NK-92 treated with Interleukin-12 subunit alpha and Interleukin-12 subunit beta, amount 100 ng/mL, for 24 hours (cell line): ENCODE data around the gene GCFC2.
A peak's percentile ranks its signal among the peaks of the same experiment; 100 is the strongest.
"Not testable (repeated sequence)": the region's sequence is repeated elsewhere in the genome, so short reads cannot be mapped to it uniquely, and the experiment has no call there.

ENCODE experiments used
- DNase-seq: peaks from one replicate; lab custom pipeline; 2025; lab: John Stamatoyannopoulos, UW

The GCFC2 gene

GRCh38 chr2:75680402-75680801 lies 30.3 kb downstream of the GCFC2 start:
- DNase-seq, result no peak

GRCh38 chr2:75679556-75679955 lies 31.2 kb downstream of the GCFC2 start:
- DNase-seq, result no peak

GRCh38 chr2:75676464-75676863 lies 34.3 kb downstream of the GCFC2 start:
- no peak for DNase-seq

- DNase-seq, result no peak
Observed at GRCh38 chr2:75675908-75676307, 34.8 kb downstream of the GCFC2 start.

GRCh38 chr2:75675423-75675822 lies 35.3 kb downstream of the GCFC2 start:
- DNase-seq, result not testable (repeated sequence)

- DNase-seq, result no peak
Observed at GRCh38 chr2:75667884-75668283, 42.8 kb downstream of the GCFC2 start.

GRCh38 chr2:75666911-75667310 lies 43.8 kb downstream of the GCFC2 start:
- no peak for DNase-seq

GRCh38 chr2:75657798-75658197 lies 52.9 kb downstream of the GCFC2 start:
- no peak for DNase-seq

- DNase-seq, result no peak
Observed at GRCh38 chr2:75656563-75656962, 54.2 kb downstream of the GCFC2 start.

GRCh38 chr2:75655861-75656260 lies 54.9 kb downstream of the GCFC2 start:
- no peak for DNase-seq

GRCh38 chr2:75654012-75654411 lies 56.7 kb downstream of the GCFC2 start:
- DNase-seq, result no peak

- no peak for DNase-seq
Observed at GRCh38 chr2:75647771-75648170, 62.9 kb downstream of the GCFC2 start.

GRCh38 chr2:75646583-75647425 lies 63.9 kb downstream of the GCFC2 start, which contains the start of gene MRPL19:
MRPL19 (plus strand) TSS chr2:75646783; CDS start chr2:75646808, 25 bp downstream.
- peak; percentile 66 for DNase-seq

- DNase-seq, result no peak
Observed at GRCh38 chr2:75646090-75646582, 64.6 kb downstream of the GCFC2 start.

- no peak for DNase-seq
Observed at GRCh38 chr2:75645643-75646042, 65.1 kb downstream of the GCFC2 start.

GRCh38 chr2:75643980-75644379 lies 66.7 kb downstream of the GCFC2 start:
- no peak for DNase-seq

GRCh38 chr2:75641587-75641986 lies 69.1 kb downstream of the GCFC2 start:
- no peak for DNase-seq

- peak; percentile 16 for DNase-seq
Observed at GRCh38 chr2:75640621-75641121, 70.0 kb downstream of the GCFC2 start.

GRCh38 chr2:75637568-75637967 lies 73.1 kb downstream of the GCFC2 start:
- DNase-seq, result no peak

GRCh38 chr2:75634945-75635344 lies 75.8 kb downstream of the GCFC2 start:
- DNase-seq, result no peak

GRCh38 chr2:75633620-75634019 lies 77.1 kb downstream of the GCFC2 start:
- no peak for DNase-seq

- DNase-seq, result no peak
Observed at GRCh38 chr2:75632813-75633212, 77.9 kb downstream of the GCFC2 start.

- DNase-seq, result no peak
Observed at GRCh38 chr2:75632091-75632701, 78.5 kb downstream of the GCFC2 start.
